ENCODE measurements around the gene LPIN3.

LPIN3 gene

GRCh38 chr20:41390889-41391288 lies 50.3 kb downstream of the LPIN3 start:
- no peak overlapping the region for H3K27ac ChIP-seq (ENCODE audit: low read length)
- H3K9me3 ChIP-seq (replicated peaks; ENCODE audit: insufficient read depth, low read length): no peaks in the 10 kb centered on the region
- H3K27me3 ChIP-seq (replicated peaks; ENCODE audit: insufficient read depth, low read length): no peaks in the 10 kb centered on the region
- no peak overlapping the region for H3K4me2 ChIP-seq (ENCODE audit: low read depth, low read length)
- H2AFZ ChIP-seq (ENCODE audit: low read length): no peak overlapping the region
- no peaks in the 10 kb centered on the region for H3K4me1 ChIP-seq (ENCODE audit: low read length)
- H3K36me3 ChIP-seq (replicated peaks; ENCODE audit: insufficient read depth, low read length): no peaks in the 10 kb centered on the region
- no peaks in the 10 kb centered on the region for H3F3A ChIP-seq (ENCODE audit: insufficient read depth, low read length)
- no peak overlapping the region for H3K9ac ChIP-seq (ENCODE audit: low read length)
- H3K4me3 ChIP-seq (ENCODE audit: low read length): no peak overlapping the region
- TF ChIP-seq EZH2phosphoT487 (IDR thresholded peaks at IDR 0.05; ENCODE audit: low read length) (no peak), CTCF (IDR thresholded peaks at IDR 0.05; ENCODE audit: low read length) (no peak), EZH2 (optimal IDR thresholded peaks at IDR 0.05; ENCODE audit: low read depth, low read length) (no peak)
- no peaks in the 10 kb centered on the region for H3K9me2 ChIP-seq (replicated peaks; ENCODE audit: insufficient read depth, low read length)
- no peaks in the 10 kb centered on the region for H4K20me1 ChIP-seq (ENCODE audit: insufficient read depth, low read length)
- DNase-seq: no peak
- no peaks in the 10 kb centered on the region for H3K79me2 ChIP-seq (ENCODE audit: low read length)

GRCh38 chr20:41391587-41392001 lies 51.0 kb downstream of the LPIN3 start:
- Histone ChIP-seq H3K4me3 (ENCODE audit: low read length) (no peak overlapping the region), H3K79me2 (ENCODE audit: low read length) (no peaks in the 10 kb centered on the region), H4K20me1 (ENCODE audit: insufficient read depth, low read length) (no peaks in the 10 kb centered on the region), H3K27ac (ENCODE audit: low read length) (no peak overlapping the region), H3K9ac (ENCODE audit: low read length) (no peak overlapping the region), H3K4me2 (ENCODE audit: low read depth, low read length) (no peak overlapping the region), H3K27me3 (replicated peaks; ENCODE audit: insufficient read depth, low read length) (no peaks in the 10 kb centered on the region), H3K9me2 (replicated peaks; ENCODE audit: insufficient read depth, low read length) (no peaks in the 10 kb centered on the region), H3K9me3 (replicated peaks; ENCODE audit: insufficient read depth, low read length) (no peaks in the 10 kb centered on the region), H3K4me1 (ENCODE audit: low read length) (no peaks in the 10 kb centered on the region), H3F3A (ENCODE audit: insufficient read depth, low read length) (no peaks in the 10 kb centered on the region), H2AFZ (ENCODE audit: low read length) (no peak overlapping the region), H3K36me3 (replicated peaks; ENCODE audit: insufficient read depth, low read length) (no peaks in the 10 kb centered on the region)
- no peak for DNase-seq
- TF ChIP-seq EZH2 (optimal IDR thresholded peaks at IDR 0.05; ENCODE audit: low read depth, low read length): no peak
- no peak for TF ChIP-seq EZH2phosphoT487 (IDR thresholded peaks at IDR 0.05; ENCODE audit: low read length)
- TF ChIP-seq CTCF (IDR thresholded peaks at IDR 0.05; ENCODE audit: low read length): no peak

- Histone ChIP-seq H4K20me1 (ENCODE audit: insufficient read depth, low read length) (no peaks in the 10 kb centered on the region), H3K4me3 (ENCODE audit: low read length) (no peak overlapping the region), H3K9me2 (replicated peaks; ENCODE audit: insufficient read depth, low read length) (no peaks in the 10 kb centered on the region), H3K9ac (ENCODE audit: low read length) (no peak overlapping the region), H3K4me1 (ENCODE audit: low read length) (no peaks in the 10 kb centered on the region), H3F3A (ENCODE audit: insufficient read depth, low read length) (no peaks in the 10 kb centered on the region), H3K4me2 (ENCODE audit: low read depth, low read length) (no peak overlapping the region), H3K27me3 (replicated peaks; ENCODE audit: insufficient read depth, low read length) (no peaks in the 10 kb centered on the region), H3K79me2 (ENCODE audit: low read length) (no peaks in the 10 kb centered on the region), H2AFZ (ENCODE audit: low read length) (no peak overlapping the region), H3K27ac (ENCODE audit: low read length) (no peak overlapping the region), H3K36me3 (replicated peaks; ENCODE audit: insufficient read depth, low read length) (no peaks in the 10 kb centered on the region), H3K9me3 (replicated peaks; ENCODE audit: insufficient read depth, low read length) (no peaks in the 10 kb centered on the region)
- TF ChIP-seq EZH2phosphoT487 (IDR thresholded peaks at IDR 0.05; ENCODE audit: low read length) (no peak), EZH2 (optimal IDR thresholded peaks at IDR 0.05; ENCODE audit: low read depth, low read length) (no peak), CTCF (IDR thresholded peaks at IDR 0.05; ENCODE audit: low read length) (no peak)
- DNase-seq: no peak
These were observed 51.7 kb downstream of the LPIN3 start for GRCh38 chr20:41392295-41392694.
